ENCODE data around the gene REEP6.

Gene REEP6

DNA sequence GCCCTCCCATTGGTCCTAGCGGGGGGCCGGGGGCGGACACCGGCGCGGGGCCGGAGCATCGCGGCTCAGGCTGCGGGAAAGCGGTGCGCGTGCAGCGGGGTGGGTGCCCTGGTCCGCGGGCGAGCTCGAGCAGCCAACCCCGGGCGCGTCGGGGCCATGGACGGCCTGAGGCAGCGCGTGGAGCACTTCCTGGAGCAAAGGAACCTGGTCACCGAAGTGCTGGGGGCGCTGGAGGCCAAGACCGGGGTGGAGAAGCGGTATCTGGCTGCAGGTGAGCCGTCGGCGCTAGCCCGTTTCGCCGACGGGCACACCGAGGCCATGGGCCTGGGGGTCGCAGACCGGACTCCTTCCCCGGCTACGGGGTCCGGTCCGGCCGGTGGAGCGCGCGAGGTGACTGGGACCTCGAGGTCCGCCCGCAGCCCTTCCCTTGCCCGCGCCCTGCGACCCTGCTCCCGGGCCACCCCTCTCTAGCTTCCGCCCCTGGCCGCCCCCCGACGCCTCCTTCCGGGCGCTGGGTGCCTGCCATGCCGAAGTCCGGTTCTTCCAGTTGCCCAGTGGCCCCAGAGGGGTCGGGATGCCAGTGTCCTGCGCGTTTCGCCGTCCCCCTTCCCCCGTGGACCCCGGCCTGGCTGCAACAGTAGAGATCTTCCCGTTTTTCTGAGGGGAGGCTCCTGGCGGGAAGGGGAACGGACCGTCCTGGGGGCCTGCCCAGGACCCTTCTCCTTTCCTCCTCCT is at the start of gene REEP6:
Gene REEP6, plus strand, starts transcription at position 68 of the 735 bp plus-strand sequence. Its CDS starts 89 bp downstream, at position 157.
- TF ChIP-seq, protein P1, sequence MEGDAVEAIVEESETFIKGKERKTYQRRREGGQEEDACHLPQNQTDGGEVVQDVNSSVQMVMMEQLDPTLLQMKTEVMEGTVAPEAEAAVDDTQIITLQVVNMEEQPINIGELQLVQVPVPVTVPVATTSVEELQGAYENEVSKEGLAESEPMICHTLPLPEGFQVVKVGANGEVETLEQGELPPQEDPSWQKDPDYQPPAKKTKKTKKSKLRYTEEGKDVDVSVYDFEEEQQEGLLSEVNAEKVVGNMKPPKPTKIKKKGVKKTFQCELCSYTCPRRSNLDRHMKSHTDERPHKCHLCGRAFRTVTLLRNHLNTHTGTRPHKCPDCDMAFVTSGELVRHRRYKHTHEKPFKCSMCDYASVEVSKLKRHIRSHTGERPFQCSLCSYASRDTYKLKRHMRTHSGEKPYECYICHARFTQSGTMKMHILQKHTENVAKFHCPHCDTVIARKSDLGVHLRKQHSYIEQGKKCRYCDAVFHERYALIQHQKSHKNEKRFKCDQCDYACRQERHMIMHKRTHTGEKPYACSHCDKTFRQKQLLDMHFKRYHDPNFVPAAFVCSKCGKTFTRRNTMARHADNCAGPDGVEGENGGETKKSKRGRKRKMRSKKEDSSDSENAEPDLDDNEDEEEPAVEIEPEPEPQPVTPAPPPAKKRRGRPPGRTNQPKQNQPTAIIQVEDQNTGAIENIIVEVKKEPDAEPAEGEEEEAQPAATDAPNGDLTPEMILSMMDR (IDR thresholded peaks at IDR 0.05; ENCODE audit: extremely low read depth, missing control alignments), result no peak

DNA sequence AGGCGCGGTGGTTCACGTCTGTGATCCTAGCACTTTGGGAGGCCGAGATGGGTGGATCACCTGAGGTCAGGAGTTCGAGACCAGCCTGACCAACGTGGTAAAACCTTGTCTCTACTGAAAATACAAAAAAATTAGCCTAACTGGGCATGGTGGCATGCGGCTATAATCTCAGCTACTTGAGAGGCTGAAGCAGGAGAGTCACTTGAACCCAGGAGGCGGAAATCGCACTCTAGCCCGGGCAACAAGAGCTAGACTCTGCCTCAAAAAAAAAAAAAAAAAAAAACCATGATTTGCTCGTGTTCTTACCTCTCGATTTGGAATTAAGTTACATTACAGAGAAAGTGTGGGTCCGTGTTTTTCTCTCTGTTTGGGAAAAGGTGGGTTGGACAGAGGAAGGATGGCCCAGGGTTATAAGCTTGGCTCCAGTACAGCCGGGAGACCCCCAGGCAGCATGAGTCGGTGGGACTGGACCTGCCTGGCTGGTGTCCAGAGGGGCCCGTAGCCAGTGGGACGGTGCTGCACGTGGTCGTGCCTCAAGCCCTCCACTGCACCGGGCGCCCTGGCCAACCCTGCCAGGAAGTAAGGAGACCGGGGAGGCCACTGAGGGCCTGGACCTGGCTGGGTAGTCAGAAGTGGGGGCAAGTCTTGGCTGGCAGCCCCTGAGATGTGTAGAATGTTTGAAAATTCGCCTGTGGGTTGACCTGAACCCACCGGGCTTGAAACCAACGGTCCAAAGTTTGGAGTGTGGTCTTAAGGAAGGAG is 49.1 kb upstream of the REEP6 start:
- DNase-seq (ENCODE audit: low spot score), result no peak
- TF ChIP-seq, protein P1 (IDR thresholded peaks at IDR 0.05; ENCODE audit: extremely low read depth, missing control alignments), result no peak

More for the DNA sequence above, at the start of gene REEP6:
- no peak for DNase-seq (ENCODE audit: low spot score)

DNA sequence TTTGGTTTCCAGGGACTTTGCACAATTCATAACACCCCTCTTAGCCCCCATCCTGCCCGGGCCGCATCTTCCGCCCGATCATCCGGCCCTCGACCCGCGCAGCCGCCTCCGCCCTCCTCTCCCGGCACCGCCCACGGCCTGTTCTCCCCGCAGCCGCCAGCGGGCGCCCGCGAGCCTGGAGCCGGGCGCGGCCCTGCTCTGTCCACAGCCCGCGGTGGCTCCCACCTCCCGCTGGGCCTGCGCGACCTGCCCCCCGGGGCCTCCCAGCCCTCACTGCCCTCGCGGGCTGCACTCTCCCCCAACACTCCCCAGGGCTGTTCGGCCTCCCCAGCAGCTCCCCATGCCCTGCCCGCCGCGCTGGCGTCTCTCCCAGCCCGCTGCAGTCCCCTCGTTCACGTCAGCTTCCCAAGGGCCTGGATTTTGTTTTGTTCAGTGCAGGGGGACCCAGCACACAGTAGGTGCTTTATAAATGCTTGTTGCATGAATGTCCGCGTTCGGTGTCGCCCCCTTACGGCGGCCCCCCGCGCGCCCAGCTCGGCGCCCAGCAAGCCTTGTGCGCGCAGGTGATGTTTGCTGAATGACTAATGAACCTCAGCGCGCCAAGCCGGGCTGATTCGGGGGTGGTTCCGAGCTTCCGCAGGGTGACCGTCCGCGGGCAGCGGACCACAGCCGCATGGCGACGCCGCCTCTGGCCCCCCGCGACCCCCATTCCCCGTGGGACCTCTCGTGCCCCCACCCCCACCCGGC is 45.6 kb upstream of the REEP6 start:
- DNase-seq (ENCODE audit: low spot score), result peak; percentile 98
- TF ChIP-seq, protein P1 (IDR thresholded peaks at IDR 0.05; ENCODE audit: extremely low read depth, missing control alignments), result peak; percentile 98

DNA sequence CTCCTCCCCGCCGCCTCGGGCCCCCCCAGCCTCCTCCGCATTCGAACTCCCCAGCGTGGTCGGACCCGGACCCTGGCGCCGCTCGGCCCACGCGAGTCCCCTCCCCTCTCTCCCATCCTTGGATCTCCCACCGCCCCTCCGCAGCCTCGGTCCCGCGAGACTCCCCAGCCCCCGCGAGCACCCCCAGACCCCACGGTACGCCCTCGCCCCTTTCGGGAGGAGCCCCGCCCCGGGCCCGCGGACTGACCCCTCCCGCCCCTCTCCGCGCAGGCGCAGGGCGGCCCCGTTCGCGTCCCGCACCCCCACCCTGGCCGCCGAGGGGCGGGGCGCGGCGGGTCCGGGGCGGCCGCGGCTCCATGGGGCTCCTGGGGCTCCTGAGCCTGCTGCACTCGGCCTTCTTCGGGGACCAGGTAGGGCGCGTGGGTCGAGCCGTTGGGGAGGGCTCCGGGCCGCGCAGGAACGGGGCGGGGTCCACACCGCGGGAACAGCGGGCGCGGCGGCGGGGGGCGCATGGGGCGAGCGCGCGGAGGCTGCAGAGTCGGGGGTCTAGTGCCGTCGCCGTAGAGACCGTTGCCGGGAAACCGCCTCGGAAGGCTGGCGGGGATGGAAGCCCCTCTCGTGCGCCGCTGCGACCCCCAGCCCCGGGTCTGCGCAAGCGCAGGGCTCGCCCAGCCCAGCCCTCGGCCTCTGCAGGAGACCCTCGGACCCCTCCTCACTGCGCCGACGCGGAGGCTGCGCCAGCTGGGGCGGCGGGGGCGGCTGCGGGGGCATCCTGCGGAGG is 44.9 kb upstream of the REEP6 start:
- peak; percentile 76 for DNase-seq (ENCODE audit: low spot score)
- TF ChIP-seq, protein P1 (IDR thresholded peaks at IDR 0.05; ENCODE audit: extremely low read depth, missing control alignments), result no peak

DNA sequence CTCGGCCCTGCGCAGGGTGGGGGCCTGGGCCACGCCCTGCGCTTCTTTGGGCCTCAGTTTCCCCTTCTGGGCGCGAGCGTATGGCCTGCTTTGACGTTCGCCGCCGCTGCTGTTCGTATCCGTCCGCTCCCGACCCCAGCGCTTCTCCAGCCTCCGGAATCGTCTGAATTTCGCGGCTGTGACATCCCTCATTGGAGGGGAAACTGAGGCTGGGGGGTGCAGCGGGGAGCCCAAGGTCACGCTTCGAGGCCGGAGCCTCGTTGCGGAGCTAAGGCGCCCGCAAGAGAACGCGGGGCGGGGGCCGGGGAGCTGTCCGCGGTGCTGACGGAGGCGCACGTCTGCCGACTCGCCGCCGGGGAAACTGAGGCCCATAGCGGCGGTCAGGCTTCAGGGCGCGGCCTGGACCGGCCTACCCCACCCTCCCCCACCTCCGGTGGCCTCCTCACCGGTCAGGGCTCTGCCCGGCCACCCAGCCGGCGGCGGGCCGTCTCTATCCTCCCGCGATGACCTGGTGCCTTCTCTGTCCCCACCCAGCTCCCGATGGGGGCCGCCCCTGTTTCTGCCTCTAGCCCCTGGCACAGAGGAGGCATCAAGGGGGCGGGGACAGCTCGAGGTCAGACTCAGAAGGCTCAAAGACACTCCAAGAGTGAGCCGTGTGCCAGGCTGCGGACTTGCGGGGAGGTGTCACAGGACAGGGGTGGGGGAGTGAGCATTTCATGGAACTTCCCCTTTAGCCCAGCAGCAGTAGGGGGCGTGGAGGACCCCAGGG is 44.1 kb upstream of the REEP6 start:
- no peak for DNase-seq (ENCODE audit: low spot score)
- TF ChIP-seq, protein P1 (IDR thresholded peaks at IDR 0.05; ENCODE audit: extremely low read depth, missing control alignments), result no peak

DNA sequence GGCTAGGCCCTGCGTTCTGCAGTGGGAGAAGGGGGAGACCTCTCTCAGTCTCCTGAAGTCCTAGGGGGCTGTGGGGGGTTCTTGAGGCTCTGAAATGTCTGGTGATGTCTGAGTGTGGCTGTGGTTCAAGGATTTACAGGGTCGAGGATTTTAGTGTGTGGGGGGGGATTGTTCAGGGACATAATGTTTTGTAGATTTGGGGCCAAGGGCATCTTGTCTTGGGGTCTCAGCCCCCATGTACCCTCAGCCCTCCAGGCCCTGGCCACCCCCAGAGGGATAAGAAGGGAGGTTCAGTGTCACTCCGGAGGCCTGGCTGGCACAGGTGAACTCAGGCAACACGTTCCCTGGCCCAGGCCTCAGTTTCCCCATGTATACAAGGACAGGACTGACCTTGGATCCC is 43.5 kb upstream of the REEP6 start:
- no peak for DNase-seq (ENCODE audit: low spot score)
- TF ChIP-seq, protein P1 (IDR thresholded peaks at IDR 0.05; ENCODE audit: extremely low read depth, missing control alignments), result no peak

Data from GM20000 (cell line).